RPMI8226 (cell line): ENCODE measurements around the gene GNG7.
"Not testable (repeated sequence)": the region's sequence is repeated elsewhere in the genome, so short reads cannot be mapped to it uniquely, and the experiment has no call there.

ENCODE experiments used
- DNase-seq: peaks from one replicate; pipeline ENCODE4 v3.0.0-alpha.2; 2015

The GNG7 gene

DNA sequence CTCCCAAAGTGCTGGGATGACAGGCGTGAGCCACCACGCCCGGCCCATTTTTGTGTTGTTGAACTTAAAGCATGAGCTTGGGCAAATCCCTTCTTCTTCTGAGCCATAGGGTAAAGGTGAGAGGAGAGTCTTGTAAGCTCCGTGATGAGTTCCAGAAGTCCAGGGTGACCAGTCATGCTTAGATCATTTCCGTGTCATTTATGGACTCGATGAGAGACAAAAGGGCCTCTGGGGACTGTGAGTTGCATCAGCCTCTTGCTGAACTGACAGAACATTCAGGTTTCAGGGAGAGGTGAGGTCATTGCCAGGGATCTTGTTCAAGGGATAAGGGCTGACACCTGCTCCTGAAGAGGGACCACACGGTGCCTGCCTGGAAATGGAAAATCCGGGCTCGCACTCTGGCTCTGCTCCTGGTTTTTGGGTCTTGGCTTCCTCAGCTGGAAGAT is 173.0 kb downstream of the GNG7 start:
- DNase-seq, result peak; percentile 4

DNA sequence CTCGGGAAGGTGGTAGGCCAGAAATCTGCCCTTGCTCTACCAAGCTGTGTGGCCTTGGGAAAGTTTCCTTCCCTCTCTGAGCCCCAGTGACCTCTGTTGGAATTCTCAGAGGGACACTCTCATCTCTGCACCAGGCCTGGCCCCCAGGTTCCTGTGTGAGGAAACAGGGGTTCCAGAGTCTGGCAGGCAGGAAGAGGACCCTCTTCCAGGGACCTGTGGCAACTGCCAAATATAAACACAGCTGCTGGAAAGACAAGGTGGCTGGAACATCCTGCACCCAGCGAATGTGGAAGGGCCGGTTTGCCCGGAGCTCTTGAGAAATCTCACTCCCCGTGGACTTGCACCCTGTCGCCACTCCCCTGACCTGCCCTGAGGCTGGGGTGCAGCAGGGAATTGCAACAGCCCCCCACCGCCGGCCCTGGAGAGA is 173.8 kb downstream of the GNG7 start:
- DNase-seq, result peak; percentile 0

DNA sequence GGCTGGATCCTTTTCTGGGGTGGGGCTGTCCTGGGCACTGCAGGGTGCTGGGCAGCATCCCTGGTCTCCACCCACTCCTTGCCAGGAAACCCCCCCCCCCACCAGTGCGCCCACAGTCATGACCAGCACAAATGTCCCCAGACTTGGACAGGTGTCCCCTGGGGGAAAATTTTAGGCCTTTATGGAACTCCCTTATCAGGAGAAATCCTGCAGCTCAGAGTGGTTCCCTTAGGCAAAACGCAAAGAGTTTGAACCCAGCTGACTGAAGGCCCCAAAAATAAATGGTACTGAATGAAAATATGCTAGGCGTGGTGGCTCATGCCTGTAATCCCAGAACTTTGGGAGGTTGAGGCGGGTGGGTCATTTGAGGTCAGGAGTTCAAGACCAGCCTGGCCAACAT is 174.8 kb downstream of the GNG7 start:
- DNase-seq, result no peak

DNA sequence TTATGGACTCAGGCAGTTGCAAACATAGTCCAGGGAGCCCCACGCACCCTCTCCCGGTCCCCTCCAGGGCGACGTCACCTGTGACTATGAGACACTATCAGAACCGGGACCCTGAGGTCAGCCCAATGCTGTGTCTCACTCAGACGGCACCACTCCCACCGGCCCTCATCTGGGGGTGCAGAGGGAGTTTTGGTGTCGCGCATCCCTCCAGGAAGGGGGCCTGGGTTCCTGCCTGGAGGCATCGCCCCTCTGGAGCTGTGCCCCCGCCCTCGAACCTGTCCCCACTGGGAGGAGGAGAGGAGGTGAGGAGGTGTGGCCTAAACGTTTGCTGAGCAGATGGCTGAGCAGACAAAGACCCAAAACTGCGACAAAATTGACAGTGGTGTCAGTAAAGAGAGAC is 175.3 kb downstream of the GNG7 start:
- DNase-seq, result peak; percentile 0

DNA sequence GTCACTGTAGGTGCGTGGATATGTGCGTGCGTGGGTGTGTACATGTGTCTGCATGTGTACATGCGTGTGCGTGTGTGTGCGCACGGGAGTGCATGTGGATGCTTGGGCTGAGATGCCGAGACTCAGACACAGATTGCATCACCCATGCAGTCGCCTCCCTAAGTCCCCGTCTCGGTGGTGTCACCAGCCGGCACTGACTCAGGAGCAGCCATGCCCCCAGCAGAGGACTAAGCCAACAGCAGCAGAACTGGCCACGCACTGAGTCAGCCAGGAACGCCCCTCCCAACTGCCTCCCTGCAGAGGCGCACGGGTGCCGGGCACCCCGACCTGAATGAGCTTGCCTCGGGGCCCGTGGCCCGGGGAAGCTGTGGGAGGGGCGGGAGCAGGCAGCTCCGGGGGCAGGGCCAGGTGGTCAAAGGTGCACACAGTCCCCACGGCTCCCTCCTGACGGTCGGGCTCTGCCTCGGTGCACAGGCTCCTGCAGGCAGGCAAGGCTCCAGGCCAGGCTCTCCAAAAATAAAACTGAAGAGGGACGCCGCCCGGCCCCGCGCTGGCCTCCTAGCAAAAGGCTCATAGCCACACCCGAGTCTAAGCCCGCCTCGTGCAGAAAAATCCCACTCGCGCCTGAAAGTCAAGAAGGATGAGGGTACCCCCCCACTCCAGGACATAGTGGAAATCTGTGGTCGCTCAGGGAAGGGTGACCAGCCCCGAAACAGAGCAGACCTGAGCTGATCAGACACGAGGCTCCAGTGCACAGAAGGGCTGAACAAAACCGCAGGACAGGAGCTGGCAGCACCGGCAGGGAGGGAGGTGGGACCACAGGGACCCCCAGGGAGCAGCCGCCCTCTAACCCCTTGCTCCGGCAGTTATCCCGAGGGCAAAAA is 177.4 kb downstream of the GNG7 start:
- no peak for DNase-seq

DNA sequence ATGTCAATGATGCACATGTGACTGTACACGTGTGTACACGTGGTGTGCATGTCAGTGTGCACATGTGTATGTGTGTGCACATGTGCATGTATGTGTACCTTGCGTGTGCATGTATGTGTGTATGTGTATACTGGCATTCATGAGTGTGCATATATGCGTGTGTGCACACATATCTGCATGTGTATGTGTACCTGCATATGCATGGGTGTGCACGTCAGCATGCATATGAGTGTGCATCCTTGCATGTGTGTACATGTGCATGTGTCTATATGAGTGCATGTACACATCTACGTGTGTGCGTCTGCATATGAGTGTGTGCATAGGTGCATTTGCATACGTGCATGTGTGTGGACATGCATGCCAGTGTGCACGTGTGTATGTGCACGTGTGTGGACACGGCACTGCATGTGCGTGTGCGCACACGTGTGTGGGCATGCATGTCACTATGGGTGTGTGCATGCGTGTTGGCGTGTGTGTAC is 178.1 kb downstream of the GNG7 start:
- no peak for DNase-seq

DNA sequence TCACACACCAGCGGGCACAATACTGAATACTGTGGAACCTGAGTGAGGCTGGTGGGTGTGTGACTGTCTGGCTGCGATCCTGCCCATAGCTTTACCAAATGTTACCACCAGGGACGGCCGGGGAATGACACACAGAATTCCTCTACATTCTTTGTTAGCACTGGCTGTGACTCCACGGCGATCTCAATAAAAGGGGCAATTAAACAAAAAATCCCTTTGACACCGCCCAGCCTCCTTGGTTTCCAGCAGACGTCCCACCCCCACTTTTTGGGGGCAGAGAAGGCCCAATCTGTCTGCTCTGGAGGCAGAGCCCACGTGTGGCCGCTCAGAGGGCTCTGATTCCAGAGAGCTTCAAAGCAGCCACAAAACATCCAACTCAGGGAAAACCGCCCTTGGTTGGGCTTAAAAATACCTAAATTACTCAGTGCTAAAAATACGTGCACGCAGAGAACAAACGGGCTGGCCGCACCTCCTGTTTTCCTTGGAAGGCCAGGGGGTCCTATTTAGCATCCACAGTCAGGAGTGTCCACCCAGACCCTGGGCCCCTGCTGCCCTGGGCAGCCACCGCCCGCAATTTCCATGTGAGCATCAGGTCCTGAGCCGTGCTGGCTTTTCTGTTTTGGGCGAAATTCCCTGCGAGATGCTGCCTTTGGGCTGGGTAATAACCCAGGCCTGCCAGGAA is 178.7 kb downstream of the GNG7 start:
- no peak for DNase-seq

DNA sequence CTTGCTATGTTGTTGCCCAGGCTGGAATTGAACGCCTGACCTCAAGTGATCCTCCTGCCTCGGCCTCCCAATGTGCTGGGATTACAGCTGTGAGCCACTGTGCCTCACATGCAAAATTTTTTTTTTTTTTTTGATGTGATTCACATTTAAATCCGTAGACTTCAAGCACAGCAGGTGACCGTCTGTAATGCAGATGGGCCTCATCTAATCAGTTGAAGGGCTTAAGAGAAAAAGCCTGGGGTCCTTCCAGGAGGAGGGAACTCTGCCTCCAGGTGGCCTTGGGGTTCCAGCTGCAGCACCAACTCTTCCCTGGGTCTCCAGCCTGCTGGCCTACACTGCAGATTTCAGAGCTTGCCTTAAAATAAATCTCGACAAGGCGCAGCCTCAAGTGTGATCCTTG is 183.0 kb downstream of the GNG7 start:
- DNase-seq, result no peak

DNA sequence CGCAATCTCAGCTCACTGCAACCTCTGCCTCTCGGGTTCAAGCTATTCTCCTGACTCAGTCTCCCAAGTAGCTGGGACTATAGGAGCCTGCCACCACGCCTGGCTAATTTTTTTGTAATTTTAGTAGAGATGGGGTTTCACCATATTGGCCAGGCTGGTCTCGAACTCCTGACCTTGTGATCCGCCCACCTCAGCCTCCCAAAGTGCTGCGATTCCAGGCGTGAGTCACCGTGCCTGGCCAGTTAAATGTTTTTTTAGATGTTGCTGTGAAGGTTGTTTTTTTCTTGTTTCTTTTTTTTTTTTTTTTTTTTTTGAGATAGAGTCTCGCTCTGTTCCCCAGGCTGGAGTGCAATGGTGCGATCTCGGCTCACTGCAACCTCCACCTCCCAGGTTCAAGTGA is 183.6 kb downstream of the GNG7 start:
- not testable (repeated sequence) for DNase-seq

DNA sequence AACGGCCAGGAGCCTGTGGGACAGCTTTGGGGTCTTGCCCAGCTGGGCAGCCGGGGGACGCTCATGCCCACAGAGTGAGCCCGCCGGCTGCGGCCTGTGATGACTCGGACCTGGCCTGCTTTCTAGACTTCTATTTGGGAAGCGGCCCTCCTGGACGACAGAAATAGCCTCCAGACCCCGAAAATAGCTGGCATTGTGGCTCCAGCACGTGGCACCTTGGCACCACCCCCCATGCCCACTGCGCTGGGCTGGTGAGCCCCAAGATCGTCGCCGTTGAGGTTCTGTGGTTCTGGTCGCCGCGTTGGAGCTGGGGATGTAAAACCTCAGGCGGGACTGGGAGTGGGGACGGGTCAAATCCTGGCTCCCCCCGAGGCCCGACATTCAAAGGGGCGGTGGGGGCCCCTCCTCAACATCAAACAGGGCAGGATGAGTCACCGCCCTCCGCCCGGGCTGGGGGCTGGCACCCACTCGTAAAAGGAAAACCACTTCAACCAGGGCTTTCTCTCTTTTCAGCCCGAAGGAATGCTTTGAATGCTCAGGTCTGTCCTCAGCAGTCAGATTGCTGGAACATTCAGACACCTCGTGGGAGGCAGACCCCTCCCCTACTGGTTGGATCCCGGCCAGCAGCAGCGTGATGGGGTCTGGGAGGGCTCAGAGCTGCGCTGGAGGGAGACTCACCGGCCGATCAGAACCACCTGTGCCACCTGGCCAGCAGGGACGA is 184.5 kb downstream of the GNG7 start:
- DNase-seq, result no peak

DNA sequence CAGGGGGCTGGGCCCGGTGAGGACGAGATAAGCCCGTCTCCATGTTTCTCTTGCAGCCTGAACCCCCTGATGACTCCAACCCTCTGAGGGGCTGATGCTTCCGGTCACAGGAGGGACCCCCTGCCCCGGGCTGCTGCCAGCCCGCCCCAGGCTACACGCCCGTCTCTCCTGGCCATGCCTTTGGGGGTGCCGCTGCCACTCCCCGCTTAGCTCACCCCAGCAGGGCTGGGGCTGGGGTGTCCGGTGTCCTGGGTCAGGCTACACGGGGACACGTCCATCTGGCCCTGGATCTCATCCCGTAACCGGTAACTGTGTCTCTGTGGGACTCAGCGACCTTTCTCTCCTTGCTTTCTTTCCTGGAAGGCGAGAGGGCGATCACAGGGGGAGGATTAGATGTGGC is 185.8 kb downstream of the GNG7 start:
- no peak for DNase-seq

DNA sequence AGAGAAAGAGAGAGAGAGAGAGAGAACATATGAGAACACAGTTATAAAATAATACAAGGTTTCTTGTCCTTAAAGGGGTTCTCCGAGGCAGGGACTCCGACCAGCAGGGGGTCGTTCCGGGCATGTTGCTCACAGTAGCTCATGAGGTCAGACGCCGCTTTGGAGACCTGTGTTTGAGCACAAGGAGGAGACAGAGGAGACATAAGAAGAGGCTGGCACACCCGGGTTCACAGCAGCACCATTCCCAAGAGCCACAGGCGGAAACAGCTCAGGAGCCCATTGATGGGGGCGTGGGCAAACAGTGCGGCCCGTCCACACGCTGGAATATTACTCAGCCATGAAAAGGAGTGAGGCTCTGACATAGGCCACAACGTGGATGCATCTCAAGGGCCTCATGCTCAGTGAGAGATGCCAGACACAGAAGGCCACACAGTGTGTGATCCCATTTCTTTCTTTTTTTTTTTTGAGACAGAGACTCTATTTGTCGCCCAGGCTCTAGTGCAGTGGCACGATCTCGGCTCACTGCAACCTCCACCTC is 187.4 kb downstream of the GNG7 start:
- DNase-seq, result no peak

DNA sequence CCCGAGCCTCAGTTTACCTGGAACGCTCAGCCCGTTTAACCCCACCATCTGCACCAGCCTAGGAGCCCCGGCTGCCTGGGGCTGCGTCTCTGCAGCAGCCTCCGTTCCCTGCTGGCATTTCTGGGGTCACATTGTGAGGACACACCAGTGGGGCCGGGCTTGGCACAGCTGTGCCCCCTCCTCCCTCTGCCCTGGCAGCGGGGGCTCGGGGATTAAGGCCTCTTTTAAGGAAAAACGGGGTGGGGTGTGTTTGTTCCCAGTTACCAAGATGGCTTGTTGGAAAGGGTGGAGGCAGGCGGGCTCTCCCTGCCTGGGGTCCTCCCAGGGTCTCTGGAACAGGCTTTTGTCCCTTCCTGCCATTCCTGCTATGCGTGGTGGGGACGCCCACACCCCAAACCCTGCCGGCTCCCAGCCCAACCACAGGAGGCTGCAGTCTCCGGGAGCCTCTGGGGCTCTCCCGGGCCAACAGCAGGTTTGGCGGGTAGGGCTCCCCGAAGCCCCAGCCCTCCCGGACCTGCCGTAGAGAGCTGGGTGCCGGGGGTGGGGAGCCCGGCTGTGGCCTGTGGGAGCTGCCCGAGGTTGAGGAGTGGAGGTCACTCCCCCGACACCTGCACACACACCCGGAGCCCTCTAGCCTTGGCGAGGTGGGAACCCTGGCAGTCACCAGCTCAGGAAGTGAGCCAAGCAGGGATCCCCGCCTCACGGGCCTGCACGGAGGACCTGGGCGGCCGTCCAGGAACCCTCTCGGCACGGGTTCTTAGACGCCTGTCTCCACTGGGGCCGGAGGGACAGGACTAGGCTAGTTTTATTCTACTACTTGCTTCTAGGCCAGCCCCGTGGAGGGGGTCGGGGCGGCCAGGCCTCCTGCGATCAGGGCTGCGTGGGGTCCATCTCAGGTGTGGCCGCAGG is 189.7 kb downstream of the GNG7 start:
- no peak for DNase-seq

DNA sequence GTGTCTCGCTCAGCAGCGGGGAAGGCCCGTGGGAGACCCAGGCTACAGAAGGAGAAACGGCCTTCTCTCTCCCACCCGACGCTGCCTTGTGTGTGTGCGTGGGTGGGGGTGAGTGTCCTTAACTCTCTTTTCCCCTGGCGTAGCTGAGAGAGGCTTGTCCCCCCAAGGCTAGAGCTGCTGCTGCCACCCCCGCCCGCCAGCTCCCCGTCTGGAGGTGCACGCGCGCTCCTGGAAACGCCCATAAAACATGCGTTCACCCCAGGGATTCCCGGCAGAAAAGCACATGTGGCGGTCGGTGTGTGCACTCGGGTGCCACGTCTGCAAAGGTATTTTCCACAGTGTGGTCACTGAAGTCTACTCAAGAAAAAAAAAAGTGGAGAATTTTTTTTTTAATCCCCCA is 190.5 kb downstream of the GNG7 start:
- DNase-seq, result no peak

DNA sequence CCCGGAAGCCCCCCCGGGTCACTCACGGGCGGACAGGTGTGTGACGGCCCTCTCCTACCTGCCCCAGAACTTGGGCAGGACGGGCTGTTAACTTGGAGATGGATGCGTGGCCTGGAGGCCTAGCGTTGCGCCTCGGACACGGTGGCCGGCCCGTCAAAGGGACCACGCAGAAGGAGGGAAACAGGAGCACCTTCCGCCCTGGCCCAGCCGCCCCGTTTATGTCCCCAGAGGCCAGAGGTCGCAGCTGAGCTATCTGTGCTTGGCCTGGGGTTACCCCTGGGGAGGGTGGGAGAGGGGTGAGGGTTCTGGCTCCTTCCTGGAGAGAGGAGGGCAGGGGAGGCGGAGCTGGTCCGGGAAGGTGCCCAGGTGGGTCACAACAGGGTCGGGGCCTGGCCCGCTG is 190.9 kb downstream of the GNG7 start:
- DNase-seq, result no peak

DNA sequence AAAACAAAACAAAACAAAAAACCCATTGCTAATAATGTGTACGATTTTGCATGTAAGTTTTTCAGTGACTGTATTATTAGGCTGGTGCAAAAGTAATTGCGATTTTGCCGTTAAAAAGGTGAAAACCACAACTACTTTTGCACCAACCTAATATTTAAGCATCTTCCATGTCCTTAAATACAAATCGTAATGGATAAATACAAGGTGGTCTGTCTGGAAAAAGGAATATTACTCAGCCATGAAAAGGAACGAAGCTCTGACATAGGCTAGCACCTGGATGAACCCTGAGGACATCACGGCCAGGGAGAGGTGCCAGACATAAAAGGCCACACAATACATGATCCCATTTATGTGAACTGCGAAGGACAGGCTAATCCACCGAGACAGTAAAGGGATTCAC is 193.4 kb downstream of the GNG7 start:
- no peak for DNase-seq

DNA sequence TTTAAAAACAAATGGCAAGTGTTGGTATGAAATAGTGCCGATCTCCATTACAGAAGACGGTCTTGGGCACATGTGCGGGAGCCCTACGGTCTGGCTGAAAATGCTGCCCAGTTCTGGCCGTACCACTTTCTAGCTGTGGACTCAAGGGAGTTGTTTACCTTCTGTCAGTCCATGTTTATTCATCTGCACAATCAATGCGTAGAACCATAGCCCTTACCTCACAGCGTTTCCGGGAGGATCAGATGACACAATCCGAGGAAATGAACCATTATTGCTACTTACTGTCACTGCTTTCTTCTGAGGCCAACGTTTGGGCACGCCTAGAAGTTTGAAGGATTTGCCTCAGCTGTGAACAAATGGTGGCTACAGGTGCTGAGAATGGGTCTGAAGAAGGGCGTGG is 195.4 kb downstream of the GNG7 start:
- DNase-seq, result peak; percentile 25

DNA sequence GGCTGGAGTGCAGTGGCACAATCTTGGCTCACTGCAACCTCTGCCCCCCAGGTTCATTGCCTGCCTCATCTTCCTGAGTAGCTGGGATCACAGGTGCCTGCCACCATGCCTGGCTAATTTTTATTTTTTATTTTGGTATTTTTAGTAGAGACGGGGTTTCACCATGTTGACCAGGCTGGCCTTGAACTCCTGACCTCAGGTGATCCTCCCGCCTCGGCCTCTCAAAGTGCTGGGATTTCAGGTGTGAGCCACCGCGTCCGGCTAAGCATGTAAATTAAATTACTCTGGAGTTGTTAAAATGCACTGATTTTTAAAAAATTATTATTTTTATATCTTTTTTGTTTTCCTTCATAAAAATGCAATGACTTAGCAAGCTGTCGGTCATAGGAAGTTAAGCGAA is 195.8 kb downstream of the GNG7 start:
- not testable (repeated sequence) for DNase-seq

DNA sequence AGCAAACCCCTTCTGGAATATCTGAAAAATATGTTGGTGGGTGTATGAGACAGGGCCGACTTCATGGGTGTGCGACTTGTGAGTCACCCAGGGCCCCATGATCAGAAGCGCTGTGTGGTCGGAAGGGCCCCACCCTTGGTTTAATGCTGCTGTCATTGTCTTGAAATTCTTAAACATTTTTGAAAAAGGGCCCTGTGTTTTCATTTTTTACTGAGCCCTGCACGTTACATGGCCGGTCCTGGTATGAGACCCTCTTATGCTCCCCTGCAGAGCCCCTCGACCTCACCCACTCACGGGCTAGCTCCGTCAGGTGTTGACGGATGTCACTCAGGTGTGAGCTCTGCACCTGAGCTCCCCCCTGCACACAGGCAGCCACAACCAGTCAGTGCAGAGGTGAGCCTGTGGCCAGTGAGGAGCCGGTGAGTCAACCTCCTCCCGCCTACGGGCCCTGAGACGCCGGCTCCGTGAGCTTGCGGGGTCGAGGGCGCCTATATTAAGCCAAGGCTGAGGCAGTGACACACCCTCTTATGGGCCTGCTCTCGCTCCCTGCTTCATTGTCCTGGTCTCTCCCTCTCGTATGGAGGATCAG is 198.9 kb downstream of the GNG7 start:
- DNase-seq, result peak; percentile 17

DNA sequence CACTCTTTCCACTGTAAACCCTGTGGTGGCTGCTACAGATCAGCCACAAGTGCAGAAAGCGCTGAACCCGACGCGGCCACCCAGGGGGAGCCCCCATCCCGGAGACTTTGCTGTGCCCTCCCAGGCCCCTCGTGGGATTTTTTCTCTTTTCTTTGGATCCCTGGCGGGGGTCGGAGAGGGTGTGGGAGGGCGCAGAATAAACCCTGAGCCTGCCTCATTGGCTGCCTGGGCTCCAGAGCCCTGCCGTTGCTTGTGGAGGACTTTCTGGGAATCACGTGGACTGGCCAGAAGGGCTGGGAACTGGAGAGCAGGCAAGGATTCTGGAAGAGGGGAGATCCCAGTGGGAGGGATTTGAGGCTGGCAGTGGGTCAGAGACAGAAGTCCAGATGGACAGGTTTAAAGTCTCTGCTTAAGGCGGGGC is 201.6 kb downstream of the GNG7 start:
- no peak for DNase-seq

DNA sequence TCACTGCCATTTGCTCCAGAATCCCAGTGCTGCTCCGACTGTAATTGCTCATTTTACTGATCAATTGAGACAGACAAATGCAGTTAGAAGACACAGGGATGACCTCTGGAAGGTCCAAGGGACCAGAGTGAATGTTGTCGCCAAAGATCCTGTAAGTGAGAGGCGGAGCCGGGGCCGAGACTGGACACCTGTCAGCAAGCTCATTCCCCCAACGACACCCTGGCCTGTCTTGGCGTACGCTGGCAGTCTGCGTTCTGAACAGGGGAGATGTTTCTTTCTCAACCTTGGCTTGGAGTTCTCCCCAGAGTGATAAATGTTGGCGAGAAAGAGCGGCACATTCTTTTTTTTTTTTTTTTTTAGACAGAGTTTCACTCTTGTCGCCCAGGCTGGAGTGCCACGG is 202.3 kb downstream of the GNG7 start:
- DNase-seq, result no peak

DNA sequence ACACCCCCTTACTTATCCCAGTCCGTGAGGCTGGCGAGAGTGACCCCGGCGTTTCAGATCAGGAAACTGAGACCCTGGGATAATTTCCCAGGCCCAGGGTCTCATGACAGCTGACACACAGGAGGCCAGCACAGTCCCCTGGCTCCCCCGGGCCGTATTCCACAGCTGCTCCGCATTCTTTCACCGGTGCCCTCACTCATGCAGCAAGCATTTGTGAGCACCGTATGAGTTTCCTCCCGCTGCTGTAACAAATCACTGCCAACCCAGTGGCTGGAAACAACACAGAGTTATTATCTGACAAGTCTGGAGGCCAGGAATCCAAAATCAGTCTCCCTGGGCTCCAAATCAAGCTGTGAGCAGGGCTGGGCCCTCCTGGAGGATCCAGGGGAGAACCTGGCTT is 205.3 kb downstream of the GNG7 start:
- DNase-seq, result no peak
